Glomerular visceral epithelial cell (primary cell): ENCODE data around the gene SPATA25.

ENCODE experiments used
- DNase-seq: peaks from one replicate; pipeline ENCODE4 v3.0.0-alpha.2; 2016; ENCODE audit errors: extremely low spot score

SPATA25 gene

GRCh38 chr20:45836841-45837240, 50.6 kb downstream of the SPATA25 start:
- DNase-seq = no peak
